ENCODE data around the gene TNRC6C. TPM values are rescaled to one million over a fixed set of nuclear protein-coding genes. Genes with fewer than 3 reads are reported as not detected.

The TNRC6C gene
- total and polyA plus RNA-seq, 9 of the 15 experiments (the other 6 are each of a cell fraction or from before 2014, with no cell fraction given) = 0.20 to 4.9 (median 2.3) TPM

DNA sequence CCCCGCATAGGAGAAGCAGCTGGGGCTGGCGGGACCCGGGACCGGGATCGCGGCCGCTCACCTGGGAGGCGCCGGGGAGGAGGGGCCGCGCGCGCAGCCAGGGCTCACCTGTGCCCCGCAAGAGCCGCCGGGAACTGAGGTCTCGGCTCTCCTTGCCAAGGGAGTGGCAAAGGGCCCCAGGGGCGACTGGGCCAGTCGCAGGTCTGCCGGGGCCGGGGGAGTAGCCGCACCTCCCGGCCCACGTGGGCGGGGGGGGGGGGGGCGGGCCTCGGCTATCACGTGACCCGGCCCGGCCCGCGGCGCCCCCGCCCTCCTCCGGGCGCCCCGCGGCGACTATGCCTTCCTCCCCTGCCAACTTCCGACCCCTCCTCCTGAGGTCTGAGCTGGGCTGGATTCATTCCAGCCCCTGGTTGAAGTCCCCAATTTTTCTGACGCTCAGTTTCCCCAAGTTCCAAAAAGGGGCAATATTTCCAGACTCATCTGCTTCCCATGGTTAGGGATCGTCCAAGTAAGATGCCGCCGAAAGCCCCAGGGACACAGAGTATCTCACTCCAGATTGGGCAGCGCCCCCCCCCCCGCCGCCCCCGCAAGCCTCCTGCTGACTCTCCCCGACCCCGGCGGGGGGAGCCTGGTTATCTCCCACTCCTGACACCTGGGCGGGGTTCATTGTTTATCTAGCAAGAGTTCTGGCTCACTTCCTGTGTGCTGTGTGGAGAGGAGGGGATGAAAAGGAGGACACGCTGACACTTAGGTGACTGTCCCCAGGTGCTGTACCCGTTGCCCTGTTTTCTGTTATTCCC, 170.2 kb downstream of the TNRC6C start, which contains the start of gene TMC6:
TMC6 (minus strand) TSS at position 205 of the 800 bp plus-strand sequence. CDS start 1,923 bp downstream, outside the sequence.
- ATAC-seq (peak; percentile 75), FAIRE-seq (peak; percentile 100), DNase-seq (ENCODE audit: extremely low read depth in 1 of 4, low spot score in 3 of 4) (peak; percentile 93 to 99 (median 96))
- CTCF ChIA-PET (ENCODE audit: low intra/inter-chr PET ratio) = no interaction called here
- Histone ChIP-seq H4K20me1 (replicated peaks; ENCODE audit: control insufficient read depth, insufficient read depth, low read length) (no peaks in the 10 kb centered on the region; the same call in 1 of the 2 replicates), H3K27me3 (ENCODE audit: control insufficient read depth in 2 of 2, insufficient read depth in 2 of 2, low read length in 2 of 2) (no peaks in the 10 kb centered on the region), H3K9me1 (ENCODE audit: control insufficient read depth, insufficient read depth, low read length) (no peaks in the 10 kb centered on the region), H3K36me3 (ENCODE audit: control insufficient read depth, insufficient read depth, low read length) (peaks cover 34% of the 10 kb centered on the region; the same call in 2 of the 3 replicates), H3K9me3 (replicated peaks; ENCODE audit: control insufficient read depth, insufficient read depth, low read depth, low read length) (no peaks in the 10 kb centered on the region), H3K9ac (ENCODE audit: insufficient read depth in 1 of 2, low read depth in 2 of 2, low read length in 2 of 2) (peak within 1 kb of the TSS; percentile 82 to 95), H3K4me1 (replicated peaks in 1 of 2; ENCODE audit: control insufficient read depth in 2 of 2, insufficient read depth in 2 of 2, low read length in 2 of 2) (peaks cover 32 to 92% of the 10 kb centered on the region in 2 experiments), H3K79me2 (ENCODE audit: control insufficient read depth, insufficient read depth, low read length) (peaks cover 67% of the 10 kb centered on the region), H2AFZ (ENCODE audit: low read depth, low read length) (peak within 1 kb of the TSS; percentile 95), H3K4me2 (ENCODE audit: insufficient read depth, low read length) (peak within 1 kb of the TSS; percentile 81), H3K4me3 (peak within 1 kb of the TSS; percentile 98), H3K27ac (ENCODE audit: extremely low read depth, low read depth, low read length) (peak within 1 kb of the TSS; percentile 81)
- intact Hi-C loops (cut with micrococcal nuclease) = loop anchor here (1.0 to 5.0 kb wide), 2 partner anchors 12 to 39 kb away; partner anchors contain the start of gene SYNGR2
- in situ Hi-C loops (cut with MboI) = no loop called here
- no TSS peak for BruUV-seq (replicated peaks)
- POLR2A ChIA-PET = interaction anchor here (0.6 to 2.2 kb wide), 11 partner anchors 8 to 251 kb away, joined by 3 to 14 read pairs (median 3); partner anchors contain the start of genes AFMID and TK1
- under 1% methylated on average over 19 of the region's 54 CpGs for WGBS (ENCODE audit: insufficient coverage, low coverage, missing lambda C conversion rate)
- TF ChIP-seq ARHGAP35 (IDR thresholded peaks at IDR 0.05; ENCODE audit: partially characterized antibody) = no peak
- TF ChIP-seq ZNF197 (CRISPR knock-in tag; IDR thresholded peaks at IDR 0.05; ENCODE audit: low read depth) = no peak
- no peak for TF ChIP-seq ZNF445 (CRISPR knock-in tag; IDR thresholded peaks at IDR 0.05; ENCODE audit: low read depth)
- TF ChIP-seq ZNF217 (CRISPR knock-in tag; IDR thresholded peaks at IDR 0.05) = no peak
- no peak for TF ChIP-seq TCF15 (CRISPR knock-in tag; IDR thresholded peaks at IDR 0.05)
- TF ChIP-seq DDX20 (tag; IDR thresholded peaks at IDR 0.05; ENCODE audit: low read depth) = no peak
- no peak for TF ChIP-seq ZNF583 (CRISPR knock-in tag; IDR thresholded peaks at IDR 0.05)
- TF ChIP-seq DLX4 (CRISPR knock-in tag; IDR thresholded peaks at IDR 0.05) = no peak
- TF ChIP-seq TFAM (CRISPR knock-in tag; conservative IDR thresholded peaks at IDR 0.05) = no peak
- TF ChIP-seq, protein P1, sequence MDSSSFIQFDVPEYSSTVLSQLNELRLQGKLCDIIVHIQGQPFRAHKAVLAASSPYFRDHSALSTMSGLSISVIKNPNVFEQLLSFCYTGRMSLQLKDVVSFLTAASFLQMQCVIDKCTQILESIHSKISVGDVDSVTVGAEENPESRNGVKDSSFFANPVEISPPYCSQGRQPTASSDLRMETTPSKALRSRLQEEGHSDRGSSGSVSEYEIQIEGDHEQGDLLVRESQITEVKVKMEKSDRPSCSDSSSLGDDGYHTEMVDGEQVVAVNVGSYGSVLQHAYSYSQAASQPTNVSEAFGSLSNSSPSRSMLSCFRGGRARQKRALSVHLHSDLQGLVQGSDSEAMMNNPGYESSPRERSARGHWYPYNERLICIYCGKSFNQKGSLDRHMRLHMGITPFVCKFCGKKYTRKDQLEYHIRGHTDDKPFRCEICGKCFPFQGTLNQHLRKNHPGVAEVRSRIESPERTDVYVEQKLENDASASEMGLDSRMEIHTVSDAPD (CRISPR knock-in tag; IDR thresholded peaks at IDR 0.05) = no peak
- TF ChIP-seq CHD1 (IDR thresholded peaks at IDR 0.05; ENCODE audit: low read length) = no peak
- TF ChIP-seq, protein P2, sequence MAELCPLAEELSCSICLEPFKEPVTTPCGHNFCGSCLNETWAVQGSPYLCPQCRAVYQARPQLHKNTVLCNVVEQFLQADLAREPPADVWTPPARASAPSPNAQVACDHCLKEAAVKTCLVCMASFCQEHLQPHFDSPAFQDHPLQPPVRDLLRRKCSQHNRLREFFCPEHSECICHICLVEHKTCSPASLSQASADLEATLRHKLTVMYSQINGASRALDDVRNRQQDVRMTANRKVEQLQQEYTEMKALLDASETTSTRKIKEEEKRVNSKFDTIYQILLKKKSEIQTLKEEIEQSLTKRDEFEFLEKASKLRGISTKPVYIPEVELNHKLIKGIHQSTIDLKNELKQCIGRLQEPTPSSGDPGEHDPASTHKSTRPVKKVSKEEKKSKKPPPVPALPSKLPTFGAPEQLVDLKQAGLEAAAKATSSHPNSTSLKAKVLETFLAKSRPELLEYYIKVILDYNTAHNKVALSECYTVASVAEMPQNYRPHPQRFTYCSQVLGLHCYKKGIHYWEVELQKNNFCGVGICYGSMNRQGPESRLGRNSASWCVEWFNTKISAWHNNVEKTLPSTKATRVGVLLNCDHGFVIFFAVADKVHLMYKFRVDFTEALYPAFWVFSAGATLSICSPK (IDR thresholded peaks at IDR 0.05; ENCODE audit: borderline replicate concordance) = no peak
- no peak for TF ChIP-seq ZNF431 (CRISPR knock-in tag; IDR thresholded peaks at IDR 0.05)
- TF ChIP-seq ZEB2 (IDR thresholded peaks at IDR 0.05) = peak; percentile 99
- TF ChIP-seq TGIF2 (CRISPR knock-in tag; IDR thresholded peaks at IDR 0.05) = no peak
- TF ChIP-seq DPF2 (IDR thresholded peaks at IDR 0.05) = peak; percentile 93
- peak; percentile 59 for TF ChIP-seq BHLHE40 (IDR thresholded peaks at IDR 0.05; ENCODE audit: low read length)
- TF ChIP-seq ZFX (CRISPR knock-in tag; IDR thresholded peaks at IDR 0.05) = peak; percentile 24; the same call in 1 of the 2 replicates
- TF ChIP-seq NFIC (IDR thresholded peaks at IDR 0.05) = peak; percentile 86
- TF ChIP-seq ZNF79 (CRISPR knock-in tag; IDR thresholded peaks at IDR 0.05; ENCODE audit: low read depth) = no peak
